GM12874 (cell line): ENCODE data around the gene UBA1.

Experiments
- TF ChIP-seq, protein P1 (sequence below): IDR thresholded peaks from 2 replicates; pipeline ENCODE4 v1.5.1; 2011; ENCODE audit warnings: low read depth, mild to moderate bottlenecking, control low read depth, low read length, moderate library complexity; ENCODE audit not compliant: insufficient read depth

The UBA1 gene

DNA sequence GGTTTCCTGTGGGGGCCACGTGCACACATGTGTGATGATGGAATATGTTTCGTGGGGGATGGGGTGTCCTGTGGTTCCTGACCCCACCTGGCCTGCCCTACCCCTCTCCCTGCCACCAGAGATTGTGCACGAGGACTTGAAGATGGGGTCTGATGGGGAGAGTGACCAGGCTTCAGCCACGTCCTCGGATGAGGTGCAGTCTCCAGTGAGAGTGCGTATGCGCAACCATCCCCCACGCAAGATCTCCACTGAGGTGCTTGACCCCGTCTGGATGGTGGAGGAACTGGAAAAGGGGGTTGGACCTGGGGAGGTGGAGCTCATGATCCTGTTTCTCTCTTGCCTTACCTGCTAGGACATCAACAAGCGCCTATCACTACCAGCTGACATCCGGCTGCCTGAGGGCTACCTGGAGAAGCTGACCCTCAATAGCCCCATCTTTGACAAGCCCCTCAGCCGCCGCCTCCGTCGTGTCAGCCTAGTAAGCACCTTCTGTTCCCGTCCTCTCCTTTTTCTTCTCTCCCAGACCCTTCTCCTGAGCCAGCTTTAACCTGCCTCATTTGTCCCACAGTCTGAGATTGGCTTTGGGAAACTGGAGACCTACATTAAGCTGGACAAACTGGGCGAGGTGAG is 30.8 kb downstream of the UBA1 start:
- TF ChIP-seq, protein P1, sequence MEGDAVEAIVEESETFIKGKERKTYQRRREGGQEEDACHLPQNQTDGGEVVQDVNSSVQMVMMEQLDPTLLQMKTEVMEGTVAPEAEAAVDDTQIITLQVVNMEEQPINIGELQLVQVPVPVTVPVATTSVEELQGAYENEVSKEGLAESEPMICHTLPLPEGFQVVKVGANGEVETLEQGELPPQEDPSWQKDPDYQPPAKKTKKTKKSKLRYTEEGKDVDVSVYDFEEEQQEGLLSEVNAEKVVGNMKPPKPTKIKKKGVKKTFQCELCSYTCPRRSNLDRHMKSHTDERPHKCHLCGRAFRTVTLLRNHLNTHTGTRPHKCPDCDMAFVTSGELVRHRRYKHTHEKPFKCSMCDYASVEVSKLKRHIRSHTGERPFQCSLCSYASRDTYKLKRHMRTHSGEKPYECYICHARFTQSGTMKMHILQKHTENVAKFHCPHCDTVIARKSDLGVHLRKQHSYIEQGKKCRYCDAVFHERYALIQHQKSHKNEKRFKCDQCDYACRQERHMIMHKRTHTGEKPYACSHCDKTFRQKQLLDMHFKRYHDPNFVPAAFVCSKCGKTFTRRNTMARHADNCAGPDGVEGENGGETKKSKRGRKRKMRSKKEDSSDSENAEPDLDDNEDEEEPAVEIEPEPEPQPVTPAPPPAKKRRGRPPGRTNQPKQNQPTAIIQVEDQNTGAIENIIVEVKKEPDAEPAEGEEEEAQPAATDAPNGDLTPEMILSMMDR, result no peak

DNA sequence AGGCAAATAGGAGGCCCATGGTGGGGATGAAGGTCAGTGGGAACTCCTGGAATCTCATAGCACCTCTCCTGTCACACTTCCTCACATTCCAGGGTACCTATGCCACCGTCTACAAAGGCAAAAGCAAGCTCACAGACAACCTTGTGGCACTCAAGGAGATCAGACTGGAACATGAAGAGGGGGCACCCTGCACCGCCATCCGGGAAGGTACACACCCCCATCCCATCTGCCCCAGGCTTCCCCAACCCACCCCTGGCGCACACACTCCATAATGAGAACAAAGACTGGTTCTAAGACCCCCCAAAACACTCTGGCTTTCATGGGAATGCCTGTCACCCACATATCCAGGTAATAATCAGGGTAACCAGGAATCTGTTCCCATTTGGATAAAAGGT is 31.3 kb downstream of the UBA1 start:
- TF ChIP-seq, protein P1, result no peak

DNA sequence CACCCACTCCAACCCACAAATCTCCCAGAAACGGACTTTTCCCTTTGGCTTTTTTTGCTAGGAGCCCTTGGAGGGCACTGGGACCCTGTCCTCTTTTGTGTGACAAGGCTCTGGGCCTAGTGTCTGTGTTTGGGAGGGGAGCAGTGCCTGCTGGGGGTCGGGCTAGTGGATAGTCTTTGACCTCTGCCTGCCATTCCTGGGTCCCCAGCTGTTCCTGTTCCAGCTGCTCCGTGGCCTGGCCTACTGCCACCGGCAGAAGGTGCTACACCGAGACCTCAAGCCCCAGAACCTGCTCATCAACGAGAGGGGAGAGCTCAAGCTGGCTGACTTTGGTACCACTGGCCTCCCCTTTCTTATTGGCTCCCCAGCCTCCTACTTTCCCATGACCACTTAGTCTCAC is 32.4 kb downstream of the UBA1 start:
- TF ChIP-seq, protein P1, result no peak

DNA sequence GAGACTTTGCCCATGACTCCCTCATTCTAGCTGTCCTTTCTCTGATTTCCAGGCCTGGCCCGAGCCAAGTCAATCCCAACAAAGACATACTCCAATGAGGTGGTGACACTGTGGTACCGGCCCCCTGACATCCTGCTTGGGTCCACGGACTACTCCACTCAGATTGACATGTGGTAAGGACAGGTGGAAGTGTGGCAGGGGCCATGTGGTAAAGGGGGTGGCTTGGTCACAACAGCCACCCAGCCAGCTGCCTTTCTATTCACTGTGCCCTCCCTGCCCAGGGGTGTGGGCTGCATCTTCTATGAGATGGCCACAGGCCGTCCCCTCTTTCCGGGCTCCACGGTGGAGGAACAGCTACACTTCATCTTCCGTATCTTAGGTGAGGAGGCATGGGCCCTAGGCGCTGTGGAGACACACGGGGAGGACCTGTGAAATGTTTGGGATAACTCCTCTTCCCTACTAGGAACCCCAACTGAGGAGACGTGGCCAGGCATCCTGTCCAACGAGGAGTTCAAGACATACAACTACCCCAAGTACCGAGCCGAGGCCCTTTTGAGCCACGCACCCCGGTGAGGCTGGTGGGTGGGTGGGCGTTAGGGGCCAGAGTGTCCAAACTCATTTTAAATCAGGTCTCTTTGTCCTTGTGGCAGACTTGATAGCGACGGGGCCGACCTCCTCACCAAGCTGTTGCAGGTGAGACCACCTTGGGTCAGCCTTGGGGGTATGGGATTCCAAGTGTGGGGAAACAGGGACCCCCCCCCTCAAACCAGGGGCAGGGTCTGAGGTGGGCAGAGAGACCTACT is 33.1 kb downstream of the UBA1 start:
- TF ChIP-seq, protein P1, result no peak

DNA sequence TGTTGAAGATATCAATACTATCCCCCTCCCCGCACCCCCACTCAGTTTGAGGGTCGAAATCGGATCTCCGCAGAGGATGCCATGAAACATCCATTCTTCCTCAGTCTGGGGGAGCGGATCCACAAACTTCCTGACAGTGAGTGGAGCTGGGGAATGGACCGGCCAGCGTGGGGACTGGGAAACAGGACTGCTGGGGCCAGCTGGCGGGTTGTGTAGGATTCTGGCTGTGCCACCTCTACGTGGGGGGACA is 33.6 kb downstream of the UBA1 start:
- TF ChIP-seq, protein P1, result no peak

DNA sequence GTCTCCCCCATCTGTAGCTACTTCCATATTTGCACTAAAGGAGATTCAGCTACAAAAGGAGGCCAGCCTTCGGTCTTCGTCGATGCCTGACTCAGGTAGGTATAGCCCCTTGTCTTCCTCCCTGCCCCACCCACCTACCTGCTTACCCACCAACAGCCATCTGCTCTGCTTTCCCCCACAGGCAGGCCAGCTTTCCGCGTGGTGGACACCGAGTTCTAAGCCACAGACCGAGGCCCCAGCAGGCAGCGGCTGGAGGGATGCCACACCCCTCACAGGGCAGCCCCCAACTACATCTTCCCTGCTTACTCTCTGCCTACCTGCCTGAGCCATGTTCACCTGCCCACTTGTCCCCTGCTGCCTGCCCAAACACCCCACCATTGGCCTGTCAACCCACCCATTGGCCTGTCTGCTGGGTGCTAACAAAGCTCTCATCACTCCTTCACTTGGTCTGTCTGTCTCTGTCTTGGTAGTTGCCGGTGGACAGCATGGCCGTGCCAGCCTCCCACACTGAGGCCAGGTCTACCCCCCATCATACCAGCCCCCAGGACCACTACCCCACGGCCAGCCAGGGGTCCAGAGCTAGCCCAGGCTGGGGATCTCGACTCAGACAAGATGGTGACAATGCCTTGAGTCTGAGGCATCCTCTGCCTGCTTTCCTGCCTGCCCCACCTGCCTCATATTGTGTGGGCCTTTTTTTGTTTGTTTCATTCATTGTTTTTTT is 35.1 kb downstream of the UBA1 start:
- TF ChIP-seq, protein P1, result no peak

DNA sequence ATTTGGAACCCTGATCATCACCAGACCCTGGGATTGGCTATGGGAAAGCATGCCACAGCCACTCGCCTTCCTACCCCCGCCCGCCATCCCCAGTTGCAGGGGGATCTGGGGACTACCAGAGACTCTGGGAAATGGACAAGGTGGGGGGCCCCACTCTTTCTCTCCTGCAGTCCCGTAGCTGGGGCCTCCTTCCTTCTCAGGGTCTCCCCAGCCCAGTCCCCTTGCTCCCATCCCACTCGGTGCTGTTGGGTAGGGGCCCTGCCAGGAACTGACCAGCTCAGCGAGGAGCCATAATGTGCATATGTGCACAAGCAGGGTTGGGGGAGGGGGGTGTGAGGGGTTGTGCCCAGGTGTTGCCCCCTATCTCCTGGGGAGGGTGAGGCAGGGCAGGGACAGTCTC is 35.8 kb downstream of the UBA1 start:
- TF ChIP-seq, protein P1, result no peak
